VCaP (cell line): ENCODE measurements around the gene ADAMTS12.

Experiments used
- H3K27ac ChIP-seq: fragments of 450-650 bp; 2 replicates; pipeline ENCODE4 v1.5.1; 2017
- TF ChIP-seq, protein P1 (sequence below): fragments of 450-650 bp; conservative IDR thresholded peaks from 2 replicates; pipeline ENCODE4 v1.5.1; 2017; ENCODE audit warnings: mild to moderate bottlenecking, moderate library complexity

The ADAMTS12 gene

DNA sequence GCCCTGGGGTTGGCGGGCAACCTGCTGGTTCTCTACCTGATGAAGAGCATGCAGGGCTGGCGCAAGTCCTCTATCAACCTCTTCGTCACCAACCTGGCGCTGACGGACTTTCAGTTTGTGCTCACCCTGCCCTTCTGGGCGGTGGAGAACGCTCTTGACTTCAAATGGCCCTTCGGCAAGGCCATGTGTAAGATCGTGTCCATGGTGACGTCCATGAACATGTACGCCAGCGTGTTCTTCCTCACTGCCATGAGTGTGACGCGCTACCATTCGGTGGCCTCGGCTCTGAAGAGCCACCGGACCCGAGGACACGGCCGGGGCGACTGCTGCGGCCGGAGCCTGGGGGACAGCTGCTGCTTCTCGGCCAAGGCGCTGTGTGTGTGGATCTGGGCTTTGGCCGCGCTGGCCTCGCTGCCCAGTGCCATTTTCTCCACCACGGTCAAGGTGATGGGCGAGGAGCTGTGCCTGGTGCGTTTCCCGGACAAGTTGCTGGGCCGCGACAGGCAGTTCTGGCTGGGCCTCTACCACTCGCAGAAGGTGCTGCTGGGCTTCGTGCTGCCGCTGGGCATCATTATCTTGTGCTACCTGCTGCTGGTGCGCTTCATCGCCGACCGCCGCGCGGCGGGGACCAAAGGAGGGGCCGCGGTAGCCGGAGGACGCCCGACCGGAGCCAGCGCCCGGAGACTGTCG is 45.4 kb upstream of the ADAMTS12 start:
- TF ChIP-seq, protein P1, sequence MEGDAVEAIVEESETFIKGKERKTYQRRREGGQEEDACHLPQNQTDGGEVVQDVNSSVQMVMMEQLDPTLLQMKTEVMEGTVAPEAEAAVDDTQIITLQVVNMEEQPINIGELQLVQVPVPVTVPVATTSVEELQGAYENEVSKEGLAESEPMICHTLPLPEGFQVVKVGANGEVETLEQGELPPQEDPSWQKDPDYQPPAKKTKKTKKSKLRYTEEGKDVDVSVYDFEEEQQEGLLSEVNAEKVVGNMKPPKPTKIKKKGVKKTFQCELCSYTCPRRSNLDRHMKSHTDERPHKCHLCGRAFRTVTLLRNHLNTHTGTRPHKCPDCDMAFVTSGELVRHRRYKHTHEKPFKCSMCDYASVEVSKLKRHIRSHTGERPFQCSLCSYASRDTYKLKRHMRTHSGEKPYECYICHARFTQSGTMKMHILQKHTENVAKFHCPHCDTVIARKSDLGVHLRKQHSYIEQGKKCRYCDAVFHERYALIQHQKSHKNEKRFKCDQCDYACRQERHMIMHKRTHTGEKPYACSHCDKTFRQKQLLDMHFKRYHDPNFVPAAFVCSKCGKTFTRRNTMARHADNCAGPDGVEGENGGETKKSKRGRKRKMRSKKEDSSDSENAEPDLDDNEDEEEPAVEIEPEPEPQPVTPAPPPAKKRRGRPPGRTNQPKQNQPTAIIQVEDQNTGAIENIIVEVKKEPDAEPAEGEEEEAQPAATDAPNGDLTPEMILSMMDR: no peak
- no peak overlapping the region for H3K27ac ChIP-seq

DNA sequence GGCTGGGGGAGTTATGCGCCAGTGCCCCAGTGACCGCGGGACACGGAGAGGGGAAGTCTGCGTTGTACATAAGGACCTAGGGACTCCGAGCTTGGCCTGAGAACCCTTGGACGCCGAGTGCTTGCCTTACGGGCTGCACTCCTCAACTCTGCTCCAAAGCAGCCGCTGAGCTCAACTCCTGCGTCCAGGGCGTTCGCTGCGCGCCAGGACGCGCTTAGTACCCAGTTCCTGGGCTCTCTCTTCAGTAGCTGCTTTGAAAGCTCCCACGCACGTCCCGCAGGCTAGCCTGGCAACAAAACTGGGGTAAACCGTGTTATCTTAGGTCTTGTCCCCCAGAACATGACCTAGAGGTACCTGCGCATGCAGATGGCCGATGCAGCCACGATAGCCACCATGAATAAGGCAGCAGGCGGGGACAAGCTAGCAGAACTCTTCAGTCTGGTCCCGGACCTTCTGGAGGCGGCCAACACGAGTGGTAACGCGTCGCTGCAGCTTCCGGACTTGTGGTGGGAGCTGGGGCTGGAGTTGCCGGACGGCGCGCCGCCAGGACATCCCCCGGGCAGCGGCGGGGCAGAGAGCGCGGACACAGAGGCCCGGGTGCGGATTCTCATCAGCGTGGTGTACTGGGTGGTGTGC is 44.7 kb upstream of the ADAMTS12 start, which contains the start of gene RXFP3:
Gene RXFP3, plus strand, starts transcription at position 6 of the 636 bp plus-strand sequence. Its CDS starts 355 bp downstream, at position 361.
- TF ChIP-seq, protein P1: no peak
- H3K27ac ChIP-seq: no peak within 1 kb of the TSS; the same call in 1 of the 2 replicates

DNA sequence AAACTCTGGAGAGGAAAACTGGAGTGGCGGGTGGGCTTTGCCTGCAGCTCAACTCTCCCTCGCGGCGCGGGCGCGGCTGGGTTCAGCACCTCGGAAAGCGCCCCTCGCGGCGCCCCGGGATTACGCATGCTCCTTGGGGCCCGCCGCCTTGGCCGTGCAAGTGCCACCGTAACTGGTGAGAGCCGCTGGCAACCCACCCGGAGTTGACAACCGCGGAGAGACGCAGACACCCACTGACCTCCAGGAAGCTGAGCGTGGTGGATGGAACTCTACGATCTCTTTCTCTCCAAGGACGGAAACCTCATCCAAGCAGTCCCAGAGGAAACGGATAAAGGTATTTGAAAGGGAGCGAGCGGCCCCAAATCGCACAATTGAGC is 44.2 kb upstream of the ADAMTS12 start:
- no peak overlapping the region; the same call in 1 of the 2 replicates for H3K27ac ChIP-seq
- TF ChIP-seq, protein P1: peak; percentile 62

- H3K27ac ChIP-seq: no peak overlapping the region
- TF ChIP-seq, protein P1: no peak
Observed at GRCh38 chr5:33934176-33934575, 42.4 kb upstream of the ADAMTS12 start.

DNA sequence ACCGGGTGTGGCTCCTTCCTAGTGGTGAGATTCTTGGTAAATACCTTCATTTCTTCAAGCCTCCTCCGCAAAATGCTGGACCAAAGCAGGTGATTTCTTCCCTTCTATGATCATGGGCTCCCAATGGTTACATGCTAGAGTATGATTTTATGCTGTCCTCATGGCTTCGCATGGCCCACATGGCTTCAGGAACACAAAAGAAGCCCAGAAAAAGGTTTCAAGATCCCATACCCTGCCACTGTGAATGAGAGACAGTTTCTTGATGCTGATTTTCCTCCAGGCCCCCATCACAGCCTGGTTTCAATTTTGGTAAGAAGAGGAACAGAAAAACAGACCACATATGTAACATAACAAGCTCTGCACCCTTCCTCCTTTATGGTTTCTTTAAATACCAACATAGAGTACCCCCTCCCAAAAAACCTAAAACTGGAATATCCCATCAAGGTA is 42.0 kb upstream of the ADAMTS12 start:
- no peak overlapping the region for H3K27ac ChIP-seq
- TF ChIP-seq, protein P1: no peak

DNA sequence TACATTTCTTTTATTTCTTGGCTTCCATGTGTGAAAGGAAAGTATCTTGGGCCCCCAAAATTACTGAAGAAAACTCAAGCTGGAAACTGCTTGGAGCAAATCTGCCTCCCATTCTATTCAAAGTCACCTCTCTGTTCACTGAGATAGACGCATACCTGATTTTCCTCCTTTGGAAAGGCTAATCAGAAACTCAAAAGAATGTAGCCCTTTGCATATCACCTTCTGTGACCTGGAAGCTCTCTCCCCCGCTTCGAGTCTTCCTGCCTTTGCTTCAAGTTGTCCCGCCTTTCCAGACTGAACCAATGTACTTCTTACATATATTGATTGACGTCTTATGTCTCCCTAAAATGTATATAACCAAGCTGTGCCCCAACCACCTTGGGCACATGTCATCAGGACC is 39.3 kb upstream of the ADAMTS12 start:
- TF ChIP-seq, protein P1: no peak
- H3K27ac ChIP-seq: no peak overlapping the region

- no peak overlapping the region for H3K27ac ChIP-seq
- TF ChIP-seq, protein P1: no peak
Observed at GRCh38 chr5:33929925-33930690, 38.3 kb upstream of the ADAMTS12 start.
